GM23338 (cell line): ENCODE measurements around the gene PAK1. TPM values are rescaled to one million over a fixed set of nuclear protein-coding genes. Genes with fewer than 3 reads are reported as not detected.
A peak's percentile ranks its signal among the peaks of the same experiment; 100 is the strongest.

Experiments
- ATAC-seq: fragments of 200-7000 bp; cut with Tn5 transposase; 3 replicates; pipeline ENCODE4 v1.9.1; 2020
- DNase-seq: peaks from one replicate; pipeline ENCODE4 v3.0.0-alpha.2; 2015; ENCODE audit warnings: low spot score
- H2AFZ ChIP-seq: fragments of 200-600 bp; sonication (generic); 2 replicates; pipeline ENCODE4 v1.8.0; 2016; ENCODE audit warnings: antibody characterized with exemption, mild to moderate bottlenecking, moderate library complexity
- H3F3A ChIP-seq: fragments of 200-600 bp; sonication (generic); replicated peaks from 2 replicates; pipeline ENCODE4 v1.8.0; 2017; ENCODE audit warnings: antibody characterized with exemption, mixed run types, low read depth
- H3K27ac ChIP-seq: fragments of 200-600 bp; sonication (generic); 2 replicates; pipeline ENCODE4 v1.6.1; 2016; ENCODE audit warnings: low read depth
- H3K27me3 ChIP-seq: fragments of 200-600 bp; sonication (generic); 2 replicates; pipeline ENCODE4 v1.8.0; 2016; ENCODE audit warnings: mild to moderate bottlenecking, mixed run types, moderate library complexity; ENCODE audit not compliant: insufficient read depth
- H3K36me3 ChIP-seq: fragments of 200-600 bp; sonication (generic); 2 replicates; pipeline ENCODE4 v1.8.0; 2016; ENCODE audit warnings: mild to moderate bottlenecking; ENCODE audit not compliant: insufficient read depth
- H3K4me1 ChIP-seq: fragments of 200-600 bp; sonication (generic); 2 replicates; pipeline ENCODE4 v1.8.0; 2016; ENCODE audit warnings: mild to moderate bottlenecking, moderate library complexity; ENCODE audit not compliant: insufficient read depth
- H3K4me2 ChIP-seq: fragments of 200-600 bp; sonication (generic); 2 replicates; pipeline ENCODE4 v1.7.1; 2017; ENCODE audit warnings: mixed run types
- H3K4me3 ChIP-seq: fragments of 200-600 bp; sonication (generic); 2 replicates; pipeline ENCODE4 v1.6.1; 2016; ENCODE audit warnings: mixed run types
- H3K79me2 ChIP-seq: fragments of 200-600 bp; sonication (generic); replicated peaks from 2 replicates; pipeline ENCODE4 v1.8.0; 2017; ENCODE audit warnings: mild to moderate bottlenecking; ENCODE audit not compliant: insufficient read depth
- H3K9me2 ChIP-seq: fragments of 200-600 bp; sonication (generic); 2 replicates; pipeline ENCODE4 v1.8.0; 2017; ENCODE audit not compliant: insufficient read depth
- H4K20me1 ChIP-seq: fragments of 200-600 bp; sonication (generic); replicated peaks from 2 replicates; pipeline ENCODE4 v1.8.0; 2017; ENCODE audit warnings: mild to moderate bottlenecking; ENCODE audit not compliant: insufficient read depth
- H3K27ac Mint-ChIP-seq: 2 replicates; pipeline ENCODE4 v1.8.0; 2020; ENCODE audit warnings: inconsistent platforms, mild to moderate bottlenecking, moderate library complexity, mixed read lengths
- H3K27me3 Mint-ChIP-seq: 3 replicates; pipeline ENCODE4 v1.8.0; 2022; ENCODE audit warnings: low read depth, mild to moderate bottlenecking, moderate library complexity, mixed read lengths, inconsistent platforms; ENCODE audit not compliant: insufficient read depth, poor library complexity
- H3K36me3 Mint-ChIP-seq: 3 replicates; pipeline ENCODE4 v1.8.0; 2021; ENCODE audit warnings: low read depth, mild to moderate bottlenecking, inconsistent platforms, moderate library complexity, mixed read lengths
- H3K4me1 Mint-ChIP-seq: 3 replicates; pipeline ENCODE4 v1.8.0; 2020; ENCODE audit warnings: mild to moderate bottlenecking, inconsistent platforms, mixed read lengths
- H3K4me3 Mint-ChIP-seq: 3 replicates; pipeline ENCODE4 v1.8.0; 2021; ENCODE audit warnings: moderate library complexity, mild to moderate bottlenecking, inconsistent platforms, mixed read lengths
- H3K9me3 Mint-ChIP-seq: 3 replicates; pipeline ENCODE4 v1.8.0; 2020; ENCODE audit warnings: moderate library complexity, mild to moderate bottlenecking, inconsistent platforms, mixed read lengths
- EZH2 ChIP-seq: fragments of 200-600 bp; sonication (generic); IDR thresholded peaks from one replicate; pipeline ENCODE4 v1.8.0; 2017; ENCODE audit warnings: antibody characterized with exemption, mild to moderate bottlenecking, low read depth; ENCODE audit not compliant: unreplicated experiment
- JUNB ChIP-seq: IDR thresholded peaks from one replicate; pipeline ENCODE4 v1.6.1; 2016; ENCODE audit warnings: antibody characterized with exemption; ENCODE audit not compliant: unreplicated experiment
- POLR2AphosphoS5 ChIP-seq: IDR thresholded peaks from 2 replicates; pipeline ENCODE4 v1.6.1; 2016; ENCODE audit warnings: antibody characterized with exemption, low read depth
- STAT1 ChIP-seq: IDR thresholded peaks from one replicate; pipeline ENCODE4 v1.6.1; 2016; ENCODE audit warnings: antibody characterized with exemption; ENCODE audit not compliant: unreplicated experiment
- ZNF114 ChIP-seq: fragments of 250-450 bp; sonication (Bioruptor Pico); IDR thresholded peaks from 2 replicates; pipeline ENCODE4 v1.5.0; 2020; ENCODE audit warnings: mild to moderate bottlenecking, moderate library complexity
- polyA plus RNA-seq: library from polyadenylated mRNA; unstranded; fragments of >200 nt; fragmentation: Nextera tagmentation; extraction: Ambion mirVana; gene quantifications from 2 replicates; pipeline ENCODE4 v1.2.1, GENCODE V29; 2016
- total RNA-seq: library from RNA; depleted of rRNA; stranded (reverse); fragments of >200 nt; shearing (Covaris generic); gene quantifications from 2 replicates; pipeline ENCODE4 v1.2.3, GENCODE V29; 2014
- TF ChIP-seq, protein P1 (sequence below): IDR thresholded peaks from one replicate; pipeline ENCODE4 v1.6.1; 2018; ENCODE audit warnings: antibody characterized with exemption; ENCODE audit not compliant: unreplicated experiment
- TF ChIP-seq, protein P2 (sequence below): fragments of 250-450 bp; sonication (Bioruptor Pico); IDR thresholded peaks from 2 replicates; pipeline ENCODE4 v1.5.0; 2020; ENCODE audit warnings: mild to moderate bottlenecking, moderate library complexity
- TF ChIP-seq, protein P3 (sequence below): IDR thresholded peaks from 2 replicates; pipeline ENCODE4 v1.6.1; 2016; ENCODE audit warnings: antibody characterized with exemption

PAK1 gene
- total and polyA plus RNA-seq, 2 experiments from 2014 or later, result 102 to 175 TPM

DNA sequence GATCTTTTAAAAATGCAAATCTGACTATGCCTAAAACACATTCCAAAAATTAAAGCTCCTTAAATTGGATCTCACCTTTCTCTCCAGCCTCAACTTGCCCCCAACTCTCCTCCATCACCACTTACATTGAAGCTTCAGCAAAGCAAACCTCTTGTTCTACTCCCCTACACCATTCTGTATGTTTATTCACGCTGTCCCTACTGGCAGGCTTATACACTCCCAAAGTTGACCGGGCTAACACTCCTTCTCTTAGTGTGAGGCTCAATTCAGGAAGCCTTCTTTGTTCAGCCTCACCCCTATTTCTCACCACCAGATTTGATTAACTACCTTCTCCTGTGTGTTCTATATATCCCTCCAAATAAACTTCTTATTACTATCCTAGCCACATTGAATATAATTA is 170.6 kb downstream of the PAK1 start:
- no peak for DNase-seq
- Histone ChIP-seq H2AFZ (no peak overlapping the region), H3K79me2 (no peaks in the 10 kb centered on the region)

More for the DNA sequence above, 170.6 kb downstream of the PAK1 start:
- H3K9me2 ChIP-seq, result no peaks in the 10 kb centered on the region
- H3K4me3 ChIP-seq, result no peak overlapping the region
- TF ChIP-seq EZH2, result no peak
- TF ChIP-seq, protein P1, sequence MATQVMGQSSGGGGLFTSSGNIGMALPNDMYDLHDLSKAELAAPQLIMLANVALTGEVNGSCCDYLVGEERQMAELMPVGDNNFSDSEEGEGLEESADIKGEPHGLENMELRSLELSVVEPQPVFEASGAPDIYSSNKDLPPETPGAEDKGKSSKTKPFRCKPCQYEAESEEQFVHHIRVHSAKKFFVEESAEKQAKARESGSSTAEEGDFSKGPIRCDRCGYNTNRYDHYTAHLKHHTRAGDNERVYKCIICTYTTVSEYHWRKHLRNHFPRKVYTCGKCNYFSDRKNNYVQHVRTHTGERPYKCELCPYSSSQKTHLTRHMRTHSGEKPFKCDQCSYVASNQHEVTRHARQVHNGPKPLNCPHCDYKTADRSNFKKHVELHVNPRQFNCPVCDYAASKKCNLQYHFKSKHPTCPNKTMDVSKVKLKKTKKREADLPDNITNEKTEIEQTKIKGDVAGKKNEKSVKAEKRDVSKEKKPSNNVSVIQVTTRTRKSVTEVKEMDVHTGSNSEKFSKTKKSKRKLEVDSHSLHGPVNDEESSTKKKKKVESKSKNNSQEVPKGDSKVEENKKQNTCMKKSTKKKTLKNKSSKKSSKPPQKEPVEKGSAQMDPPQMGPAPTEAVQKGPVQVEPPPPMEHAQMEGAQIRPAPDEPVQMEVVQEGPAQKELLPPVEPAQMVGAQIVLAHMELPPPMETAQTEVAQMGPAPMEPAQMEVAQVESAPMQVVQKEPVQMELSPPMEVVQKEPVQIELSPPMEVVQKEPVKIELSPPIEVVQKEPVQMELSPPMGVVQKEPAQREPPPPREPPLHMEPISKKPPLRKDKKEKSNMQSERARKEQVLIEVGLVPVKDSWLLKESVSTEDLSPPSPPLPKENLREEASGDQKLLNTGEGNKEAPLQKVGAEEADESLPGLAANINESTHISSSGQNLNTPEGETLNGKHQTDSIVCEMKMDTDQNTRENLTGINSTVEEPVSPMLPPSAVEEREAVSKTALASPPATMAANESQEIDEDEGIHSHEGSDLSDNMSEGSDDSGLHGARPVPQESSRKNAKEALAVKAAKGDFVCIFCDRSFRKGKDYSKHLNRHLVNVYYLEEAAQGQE, result no peak
- no peak for TF ChIP-seq STAT1
- TF ChIP-seq, protein P2, sequence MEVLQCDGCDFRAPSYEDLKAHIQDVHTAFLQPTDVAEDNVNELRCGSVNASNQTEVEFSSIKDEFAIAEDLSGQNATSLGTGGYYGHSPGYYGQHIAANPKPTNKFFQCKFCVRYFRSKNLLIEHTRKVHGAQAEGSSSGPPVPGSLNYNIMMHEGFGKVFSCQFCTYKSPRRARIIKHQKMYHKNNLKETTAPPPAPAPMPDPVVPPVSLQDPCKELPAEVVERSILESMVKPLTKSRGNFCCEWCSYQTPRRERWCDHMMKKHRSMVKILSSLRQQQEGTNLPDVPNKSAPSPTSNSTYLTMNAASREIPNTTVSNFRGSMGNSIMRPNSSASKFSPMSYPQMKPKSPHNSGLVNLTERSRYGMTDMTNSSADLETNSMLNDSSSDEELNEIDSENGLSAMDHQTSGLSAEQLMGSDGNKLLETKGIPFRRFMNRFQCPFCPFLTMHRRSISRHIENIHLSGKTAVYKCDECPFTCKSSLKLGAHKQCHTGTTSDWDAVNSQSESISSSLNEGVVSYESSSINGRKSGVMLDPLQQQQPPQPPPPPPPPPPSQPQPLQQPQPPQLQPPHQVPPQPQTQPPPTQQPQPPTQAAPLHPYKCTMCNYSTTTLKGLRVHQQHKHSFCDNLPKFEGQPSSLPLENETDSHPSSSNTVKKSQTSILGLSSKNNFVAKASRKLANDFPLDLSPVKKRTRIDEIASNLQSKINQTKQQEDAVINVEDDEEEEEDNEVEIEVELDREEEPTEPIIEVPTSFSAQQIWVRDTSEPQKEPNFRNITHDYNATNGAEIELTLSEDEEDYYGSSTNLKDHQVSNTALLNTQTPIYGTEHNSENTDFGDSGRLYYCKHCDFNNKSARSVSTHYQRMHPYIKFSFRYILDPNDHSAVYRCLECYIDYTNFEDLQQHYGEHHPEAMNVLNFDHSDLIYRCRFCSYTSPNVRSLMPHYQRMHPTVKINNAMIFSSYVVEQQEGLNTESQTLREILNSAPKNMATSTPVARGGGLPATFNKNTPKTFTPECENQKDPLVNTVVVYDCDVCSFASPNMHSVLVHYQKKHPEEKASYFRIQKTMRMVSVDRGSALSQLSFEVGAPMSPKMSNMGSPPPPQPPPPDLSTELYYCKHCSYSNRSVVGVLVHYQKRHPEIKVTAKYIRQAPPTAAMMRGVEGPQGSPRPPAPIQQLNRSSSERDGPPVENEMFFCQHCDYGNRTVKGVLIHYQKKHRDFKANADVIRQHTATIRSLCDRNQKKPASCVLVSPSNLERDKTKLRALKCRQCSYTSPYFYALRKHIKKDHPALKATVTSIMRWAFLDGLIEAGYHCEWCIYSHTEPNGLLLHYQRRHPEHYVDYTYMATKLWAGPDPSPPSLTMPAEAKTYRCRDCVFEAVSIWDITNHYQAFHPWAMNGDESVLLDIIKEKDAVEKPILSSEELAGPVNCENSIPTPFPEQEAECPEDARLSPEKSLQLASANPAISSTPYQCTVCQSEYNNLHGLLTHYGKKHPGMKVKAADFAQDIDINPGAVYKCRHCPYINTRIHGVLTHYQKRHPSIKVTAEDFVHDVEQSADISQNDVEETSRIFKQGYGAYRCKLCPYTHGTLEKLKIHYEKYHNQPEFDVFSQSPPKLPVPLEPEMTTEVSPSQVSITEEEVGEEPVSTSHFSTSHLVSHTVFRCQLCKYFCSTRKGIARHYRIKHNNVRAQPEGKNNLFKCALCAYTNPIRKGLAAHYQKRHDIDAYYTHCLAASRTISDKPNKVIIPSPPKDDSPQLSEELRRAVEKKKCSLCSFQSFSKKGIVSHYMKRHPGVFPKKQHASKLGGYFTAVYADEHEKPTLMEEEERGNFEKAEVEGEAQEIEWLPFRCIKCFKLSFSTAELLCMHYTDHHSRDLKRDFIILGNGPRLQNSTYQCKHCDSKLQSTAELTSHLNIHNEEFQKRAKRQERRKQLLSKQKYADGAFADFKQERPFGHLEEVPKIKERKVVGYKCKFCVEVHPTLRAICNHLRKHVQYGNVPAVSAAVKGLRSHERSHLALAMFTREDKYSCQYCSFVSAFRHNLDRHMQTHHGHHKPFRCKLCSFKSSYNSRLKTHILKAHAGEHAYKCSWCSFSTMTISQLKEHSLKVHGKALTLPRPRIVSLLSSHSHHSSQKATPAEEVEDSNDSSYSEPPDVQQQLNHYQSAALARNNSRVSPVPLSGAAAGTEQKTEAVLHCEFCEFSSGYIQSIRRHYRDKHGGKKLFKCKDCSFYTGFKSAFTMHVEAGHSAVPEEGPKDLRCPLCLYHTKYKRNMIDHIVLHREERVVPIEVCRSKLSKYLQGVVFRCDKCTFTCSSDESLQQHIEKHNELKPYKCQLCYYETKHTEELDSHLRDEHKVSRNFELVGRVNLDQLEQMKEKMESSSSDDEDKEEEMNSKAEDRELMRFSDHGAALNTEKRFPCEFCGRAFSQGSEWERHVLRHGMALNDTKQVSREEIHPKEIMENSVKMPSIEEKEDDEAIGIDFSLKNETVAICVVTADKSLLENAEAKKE (CRISPR knock-in tag), result no peak
- TF ChIP-seq POLR2AphosphoS5, result no peak
- TF ChIP-seq, protein P3, sequence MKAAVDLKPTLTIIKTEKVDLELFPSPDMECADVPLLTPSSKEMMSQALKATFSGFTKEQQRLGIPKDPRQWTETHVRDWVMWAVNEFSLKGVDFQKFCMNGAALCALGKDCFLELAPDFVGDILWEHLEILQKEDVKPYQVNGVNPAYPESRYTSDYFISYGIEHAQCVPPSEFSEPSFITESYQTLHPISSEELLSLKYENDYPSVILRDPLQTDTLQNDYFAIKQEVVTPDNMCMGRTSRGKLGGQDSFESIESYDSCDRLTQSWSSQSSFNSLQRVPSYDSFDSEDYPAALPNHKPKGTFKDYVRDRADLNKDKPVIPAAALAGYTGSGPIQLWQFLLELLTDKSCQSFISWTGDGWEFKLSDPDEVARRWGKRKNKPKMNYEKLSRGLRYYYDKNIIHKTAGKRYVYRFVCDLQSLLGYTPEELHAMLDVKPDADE, result no peak
- no peak for TF ChIP-seq ZNF114 (CRISPR knock-in tag)
- TF ChIP-seq JUNB, result no peak
- no peaks in the 10 kb centered on the region for H3K4me1 ChIP-seq
- Mint-ChIP-seq H3K27ac (0 out of 2 replicates have a peak overlapping the region, but pooled peaks have one; percentile 5), H3K36me3 (no peaks in the 10 kb centered on the region), H3K9me3 (no peaks in the 10 kb centered on the region; the same call in 2 of the 3 replicates), H3K27me3 (no peaks in the 10 kb centered on the region), H3K4me1 (peaks cover 9% of the 10 kb centered on the region), H3K4me3 (no peak overlapping the region)
- no peaks in the 10 kb centered on the region for H3K36me3 ChIP-seq
- H3K27ac ChIP-seq, result no peak overlapping the region
- no peak overlapping the region for H3K4me2 ChIP-seq
- ATAC-seq, result peak; percentile 83
- no peaks in the 10 kb centered on the region for H4K20me1 ChIP-seq
- H3F3A ChIP-seq, result no peaks in the 10 kb centered on the region
- H3K27me3 ChIP-seq, result no peaks in the 10 kb centered on the region
